ENCODE measurements around the gene RBM33.

RBM33 gene

DNA sequence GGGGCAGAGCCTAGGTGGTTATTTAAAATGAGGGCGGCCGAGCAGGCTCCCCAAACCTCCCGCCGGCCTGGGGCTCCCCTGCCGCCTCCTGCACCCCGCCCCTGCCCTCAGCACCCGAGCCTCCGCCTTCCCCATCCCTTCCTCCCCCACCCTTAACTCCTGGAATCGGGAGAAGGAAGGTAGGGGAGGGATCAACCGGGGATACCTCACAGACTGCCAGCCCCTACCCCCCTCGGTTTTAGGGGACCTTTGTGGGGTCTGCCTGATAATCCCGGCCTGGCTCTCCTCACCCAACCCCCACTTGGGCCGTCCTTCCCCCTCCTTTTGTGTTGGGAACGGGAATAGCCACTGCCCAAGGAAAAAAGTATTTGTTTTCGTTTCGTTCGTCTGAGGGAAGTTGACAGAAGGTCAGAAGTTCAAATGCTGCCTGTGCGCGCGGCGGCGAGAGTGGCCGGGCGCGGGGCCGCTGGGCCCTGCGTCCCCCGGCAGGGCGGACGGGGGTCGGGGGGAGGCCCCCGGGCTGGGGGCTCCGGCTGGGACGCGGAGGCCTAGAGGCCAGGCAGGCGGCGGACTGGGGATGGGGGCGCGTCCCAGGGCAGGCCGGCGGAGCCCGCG is 165.0 kb downstream of the RBM33 start:
- no peak overlapping the region for H3K27ac ChIP-seq (ENCODE audit: poor library complexity, severe bottlenecking)
- H3K4me1 ChIP-seq (ENCODE audit: insufficient read depth, poor library complexity, severe bottlenecking) = no peaks in the 10 kb centered on the region
- peaks cover 77% of the 10 kb centered on the region for H3K27me3 ChIP-seq (ENCODE audit: insufficient read depth, poor library complexity, severe bottlenecking)
- no peak for ATAC-seq (ENCODE audit: low read depth)
- H3K9me3 ChIP-seq (ENCODE audit: severe bottlenecking) = no peaks in the 10 kb centered on the region
- TF ChIP-seq, protein P1, sequence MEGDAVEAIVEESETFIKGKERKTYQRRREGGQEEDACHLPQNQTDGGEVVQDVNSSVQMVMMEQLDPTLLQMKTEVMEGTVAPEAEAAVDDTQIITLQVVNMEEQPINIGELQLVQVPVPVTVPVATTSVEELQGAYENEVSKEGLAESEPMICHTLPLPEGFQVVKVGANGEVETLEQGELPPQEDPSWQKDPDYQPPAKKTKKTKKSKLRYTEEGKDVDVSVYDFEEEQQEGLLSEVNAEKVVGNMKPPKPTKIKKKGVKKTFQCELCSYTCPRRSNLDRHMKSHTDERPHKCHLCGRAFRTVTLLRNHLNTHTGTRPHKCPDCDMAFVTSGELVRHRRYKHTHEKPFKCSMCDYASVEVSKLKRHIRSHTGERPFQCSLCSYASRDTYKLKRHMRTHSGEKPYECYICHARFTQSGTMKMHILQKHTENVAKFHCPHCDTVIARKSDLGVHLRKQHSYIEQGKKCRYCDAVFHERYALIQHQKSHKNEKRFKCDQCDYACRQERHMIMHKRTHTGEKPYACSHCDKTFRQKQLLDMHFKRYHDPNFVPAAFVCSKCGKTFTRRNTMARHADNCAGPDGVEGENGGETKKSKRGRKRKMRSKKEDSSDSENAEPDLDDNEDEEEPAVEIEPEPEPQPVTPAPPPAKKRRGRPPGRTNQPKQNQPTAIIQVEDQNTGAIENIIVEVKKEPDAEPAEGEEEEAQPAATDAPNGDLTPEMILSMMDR (IDR thresholded peaks at IDR 0.05; ENCODE audit: poor library complexity, severe bottlenecking) = no peak
- H3K36me3 ChIP-seq (ENCODE audit: low read depth) = no peaks in the 10 kb centered on the region
- no peak for DNase-seq (ENCODE audit: low spot score)
- no peak overlapping the region for H3K4me3 ChIP-seq (ENCODE audit: severe bottlenecking)

DNA sequence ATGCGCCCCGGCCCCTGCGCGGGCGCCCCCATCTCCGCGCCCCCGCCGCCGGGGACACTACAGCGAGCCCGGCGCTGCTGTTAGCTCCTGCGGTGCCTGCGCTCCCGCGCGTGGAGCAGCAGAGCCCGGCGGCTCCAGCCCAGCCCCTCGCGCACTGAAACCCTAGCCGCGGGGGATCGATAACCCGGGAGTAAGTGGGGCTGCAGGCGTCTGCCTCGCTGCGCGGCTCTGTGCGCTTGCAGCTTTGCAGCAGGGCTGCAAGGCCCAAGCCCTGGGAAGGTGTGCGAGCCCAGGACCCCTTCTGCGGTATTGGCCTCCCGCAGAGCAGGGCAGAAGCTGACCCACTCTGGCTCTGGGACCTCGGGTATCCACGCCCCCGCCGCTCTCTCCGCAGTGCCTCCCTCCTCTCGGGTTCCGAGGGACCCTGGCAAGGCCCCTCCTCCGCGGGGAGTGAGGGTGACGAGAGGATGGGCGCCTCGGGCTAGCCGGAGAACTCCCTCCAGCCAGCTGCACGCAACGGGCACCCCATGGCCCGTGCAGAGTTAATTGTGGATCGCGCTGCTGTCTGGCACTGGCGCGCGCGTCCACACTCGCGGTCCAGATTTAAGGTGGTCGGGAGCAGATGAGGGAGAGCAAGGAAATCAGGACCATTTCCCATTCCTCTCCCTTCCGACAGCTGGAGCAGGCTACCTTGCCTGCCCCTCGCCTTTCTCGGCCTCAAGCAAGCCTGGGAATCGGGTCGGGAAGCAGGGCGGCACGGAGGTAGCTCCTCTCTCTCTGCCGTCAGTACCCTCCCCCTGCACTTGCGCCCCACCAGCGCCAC is 165.7 kb downstream of the RBM33 start:
- peaks cover 71% of the 10 kb centered on the region for H3K27me3 ChIP-seq (ENCODE audit: insufficient read depth, poor library complexity, severe bottlenecking)

DNA sequence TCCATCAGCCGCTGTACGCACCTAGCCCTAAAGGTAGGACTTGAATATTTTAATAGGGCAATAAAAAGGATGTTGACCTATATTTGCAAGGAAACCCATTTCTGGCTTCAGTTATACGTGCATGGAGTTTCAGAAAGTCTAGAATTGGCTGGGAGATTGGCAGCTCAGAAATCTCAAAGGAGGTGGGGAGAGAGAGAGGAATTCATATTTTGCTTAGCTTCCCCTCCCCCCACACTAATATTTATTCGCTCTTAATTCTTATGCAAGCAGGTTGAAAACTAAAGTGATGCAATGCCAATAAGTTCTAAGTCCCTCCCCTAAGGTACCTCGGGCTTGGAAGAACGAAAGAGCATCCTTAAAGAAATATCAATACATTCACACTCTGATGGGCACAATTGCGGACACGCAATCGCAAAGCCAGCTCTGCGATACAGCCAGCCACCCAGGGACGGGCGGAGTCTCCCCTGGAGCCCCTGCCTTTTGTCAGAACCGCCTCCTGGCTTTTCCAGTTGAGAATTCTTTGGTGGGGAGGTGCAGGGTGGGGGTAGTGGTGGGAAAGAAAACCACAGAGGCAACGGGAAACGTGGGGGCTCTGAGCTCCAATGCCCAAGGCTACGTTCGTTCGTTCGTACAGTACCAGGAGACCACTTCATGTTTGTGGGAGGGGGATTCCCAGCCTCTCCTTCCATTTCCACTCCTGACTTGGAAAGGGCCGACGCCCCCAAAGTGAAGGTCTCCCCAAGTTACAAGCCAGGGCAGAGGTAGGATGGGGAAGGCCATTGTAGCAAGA is 166.5 kb downstream of the RBM33 start:
- DNase-seq (ENCODE audit: low spot score) (peak; percentile 29), ATAC-seq (ENCODE audit: low read depth) (no peak)
- Histone ChIP-seq H3K36me3 (ENCODE audit: low read depth) (no peaks in the 10 kb centered on the region), H3K4me1 (ENCODE audit: insufficient read depth, poor library complexity, severe bottlenecking) (no peaks in the 10 kb centered on the region), H3K27ac (ENCODE audit: poor library complexity, severe bottlenecking) (no peak overlapping the region), H3K9me3 (ENCODE audit: severe bottlenecking) (no peaks in the 10 kb centered on the region), H3K4me3 (ENCODE audit: severe bottlenecking) (no peak overlapping the region), H3K27me3 (ENCODE audit: insufficient read depth, poor library complexity, severe bottlenecking) (peaks cover 66% of the 10 kb centered on the region)
- TF ChIP-seq, protein P1 (IDR thresholded peaks at IDR 0.05; ENCODE audit: poor library complexity, severe bottlenecking) = no peak

More for the DNA sequence above, 165.7 kb downstream of the RBM33 start:
- no peak overlapping the region for H3K4me3 ChIP-seq (ENCODE audit: severe bottlenecking)
- no peaks in the 10 kb centered on the region for H3K9me3 ChIP-seq (ENCODE audit: severe bottlenecking)
- no peak for ATAC-seq (ENCODE audit: low read depth)
- TF ChIP-seq, protein P1 (IDR thresholded peaks at IDR 0.05; ENCODE audit: poor library complexity, severe bottlenecking) = no peak
- no peaks in the 10 kb centered on the region for H3K4me1 ChIP-seq (ENCODE audit: insufficient read depth, poor library complexity, severe bottlenecking)
- H3K27ac ChIP-seq (ENCODE audit: poor library complexity, severe bottlenecking) = no peak overlapping the region
- DNase-seq (ENCODE audit: low spot score) = no peak
- H3K36me3 ChIP-seq (ENCODE audit: low read depth) = no peaks in the 10 kb centered on the region

DNA sequence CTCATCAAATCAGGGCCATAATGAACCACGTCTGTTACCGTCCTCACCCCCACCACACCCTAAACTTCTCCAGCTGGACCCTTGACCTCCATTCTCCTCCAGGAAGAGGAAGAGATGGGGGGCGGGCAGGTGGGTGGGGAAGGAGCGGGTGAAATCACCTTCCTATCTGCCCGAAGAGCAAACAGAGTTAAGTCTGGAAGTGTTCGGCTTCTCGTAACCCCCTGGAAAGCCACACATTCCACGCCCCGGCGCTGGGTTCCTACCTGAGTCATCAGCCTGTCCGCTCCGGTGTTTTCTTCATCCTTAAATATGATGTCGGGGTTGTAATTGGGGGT is 167.1 kb downstream of the RBM33 start:
- Histone ChIP-seq H3K36me3 (ENCODE audit: low read depth) (no peaks in the 10 kb centered on the region), H3K27me3 (ENCODE audit: insufficient read depth, poor library complexity, severe bottlenecking) (peaks cover 65% of the 10 kb centered on the region), H3K4me3 (ENCODE audit: severe bottlenecking) (no peak overlapping the region), H3K9me3 (ENCODE audit: severe bottlenecking) (no peaks in the 10 kb centered on the region), H3K27ac (ENCODE audit: poor library complexity, severe bottlenecking) (no peak overlapping the region), H3K4me1 (ENCODE audit: insufficient read depth, poor library complexity, severe bottlenecking) (no peaks in the 10 kb centered on the region)
- no peak for ATAC-seq (ENCODE audit: low read depth)
- no peak for DNase-seq (ENCODE audit: low spot score)
- TF ChIP-seq, protein P1 (IDR thresholded peaks at IDR 0.05; ENCODE audit: poor library complexity, severe bottlenecking) = no peak
